Esophagus muscularis mucosa (tissue), 4 donors: ENCODE results near the gene HABP2.

ENCODE experiments used
- EP300 ChIP-seq: sonication (generic); formaldehyde crosslinking; IDR thresholded peaks from one replicate; pipeline ENCODE4 v1.6.1; 2017; ENCODE audit warnings: antibody characterized with exemption
- POLR2A ChIP-seq: fragments of 450-650 bp; IDR thresholded peaks from one replicate; pipeline ENCODE4 v1.6.1; 2017; ENCODE audit warnings: antibody characterized with exemption, moderate library complexity, mild to moderate bottlenecking, low read depth
- POLR2AphosphoS5 ChIP-seq, 2 donors: sonication (generic); formaldehyde crosslinking; IDR thresholded peaks; one replicate each; pipeline ENCODE4 v1.6.1; 2017; ENCODE audit warnings: antibody characterized with exemption in 2 of 2
- TF ChIP-seq, protein P1 (sequence below), 3 experiments: fragments of 200-600 bp in 2 of 3; fragments of 450-650 bp in 1 of 3; sonication (generic) in 2 of 3; IDR thresholded peaks; one replicate each; pipeline ENCODE4 v1.5.1; 2017 to 2019; ENCODE audit warnings: antibody characterized with exemption in 3 of 3, mild to moderate bottlenecking in 2 of 3, moderate library complexity in 1 of 3

DNA sequence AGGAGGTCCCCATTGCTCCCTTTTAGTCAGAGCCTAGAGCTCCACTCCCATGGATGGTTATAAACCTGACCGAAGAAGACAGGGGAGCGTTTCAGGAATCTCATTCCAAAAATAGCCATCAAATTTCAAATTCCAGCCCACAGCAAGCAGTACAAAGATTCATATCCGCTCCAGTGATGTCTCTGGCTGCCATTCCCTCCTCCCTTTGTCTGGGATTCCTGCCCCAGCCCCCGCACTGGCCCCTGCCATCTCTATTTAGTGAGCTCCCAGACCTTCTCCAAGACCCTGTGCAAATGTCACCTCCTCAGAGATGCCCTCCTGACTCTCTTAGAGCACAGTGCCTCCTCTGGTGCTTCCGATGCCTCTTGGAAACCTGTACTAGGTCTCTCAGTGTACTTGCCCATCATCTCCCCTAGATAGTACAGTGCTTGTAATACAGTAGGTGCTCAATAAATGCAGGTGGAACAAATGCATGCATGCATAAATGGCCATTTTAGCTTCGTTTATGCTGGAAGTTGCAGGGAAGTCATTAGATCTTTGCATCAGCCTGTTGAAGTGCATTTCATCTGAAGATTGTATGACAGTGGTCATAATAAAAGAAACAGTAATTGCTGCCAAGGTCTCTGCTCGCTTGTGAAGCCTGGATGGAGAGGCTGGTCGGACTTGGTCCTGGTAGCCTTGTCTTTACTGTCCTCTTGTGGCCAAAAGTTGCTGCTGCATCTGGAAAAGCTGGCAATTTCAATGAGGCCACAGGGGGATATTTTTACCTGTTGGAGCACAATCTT is 32.0 kb upstream of the HABP2 start:
- TF ChIP-seq POLR2AphosphoS5 (IDR thresholded peaks at IDR 0.05) (no peak), POLR2A (no peak), EP300 (no peak)
- TF ChIP-seq, protein P1, sequence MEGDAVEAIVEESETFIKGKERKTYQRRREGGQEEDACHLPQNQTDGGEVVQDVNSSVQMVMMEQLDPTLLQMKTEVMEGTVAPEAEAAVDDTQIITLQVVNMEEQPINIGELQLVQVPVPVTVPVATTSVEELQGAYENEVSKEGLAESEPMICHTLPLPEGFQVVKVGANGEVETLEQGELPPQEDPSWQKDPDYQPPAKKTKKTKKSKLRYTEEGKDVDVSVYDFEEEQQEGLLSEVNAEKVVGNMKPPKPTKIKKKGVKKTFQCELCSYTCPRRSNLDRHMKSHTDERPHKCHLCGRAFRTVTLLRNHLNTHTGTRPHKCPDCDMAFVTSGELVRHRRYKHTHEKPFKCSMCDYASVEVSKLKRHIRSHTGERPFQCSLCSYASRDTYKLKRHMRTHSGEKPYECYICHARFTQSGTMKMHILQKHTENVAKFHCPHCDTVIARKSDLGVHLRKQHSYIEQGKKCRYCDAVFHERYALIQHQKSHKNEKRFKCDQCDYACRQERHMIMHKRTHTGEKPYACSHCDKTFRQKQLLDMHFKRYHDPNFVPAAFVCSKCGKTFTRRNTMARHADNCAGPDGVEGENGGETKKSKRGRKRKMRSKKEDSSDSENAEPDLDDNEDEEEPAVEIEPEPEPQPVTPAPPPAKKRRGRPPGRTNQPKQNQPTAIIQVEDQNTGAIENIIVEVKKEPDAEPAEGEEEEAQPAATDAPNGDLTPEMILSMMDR (IDR thresholded peaks at IDR 0.05) = peak; percentile 96 to 98 (median 97)
